ENCODE data around the gene STPG3. TPM values are rescaled to one million over a fixed set of nuclear protein-coding genes. Genes with fewer than 3 reads are reported as not detected.

STPG3 gene
- total and polyA plus RNA-seq, 9 of the 15 experiments (the other 6 are each of a cell fraction or from before 2014, with no cell fraction given), result not detected

GRCh38 chr9:137301081-137301947, 50.2 kb downstream of the STPG3 start (continued):
- TF ChIP-seq SAP30 (IDR thresholded peaks at IDR 0.05; ENCODE audit: borderline replicate concordance, insufficient read depth, low read depth, low read length, poor library complexity, severe bottlenecking) (peak; percentile 79), RB1 (IDR thresholded peaks at IDR 0.05; ENCODE audit: low read depth) (peak; percentile 71), NONO (IDR thresholded peaks at IDR 0.05; ENCODE audit: low read depth in 2 of 2, low read length in 1 of 2) (peak in 1 of 2 experiments; percentile 74; a peak in 3 of 4 replicates), ZNF609 (CRISPR knock-in tag; IDR thresholded peaks at IDR 0.05; ENCODE audit: borderline replicate concordance) (0 out of 2 replicates have a peak, but pooled peaks have one; percentile 41), XRCC3 (IDR thresholded peaks at IDR 0.05) (no peak), PCBP1 (IDR thresholded peaks at IDR 0.05; ENCODE audit: low read depth, low read length, poor library complexity, severe bottlenecking) (no peak), PHTF2 (CRISPR knock-in tag; IDR thresholded peaks at IDR 0.05) (no peak), ZNF280B (CRISPR knock-in tag; IDR thresholded peaks at IDR 0.05) (no peak), HMGN3 (IDR thresholded peaks at IDR 0.05; ENCODE audit: borderline replicate concordance, extremely low read depth, insufficient read length, low read depth, low read length) (peak; percentile 88), ZNF740 (CRISPR knock-in tag; IDR thresholded peaks at IDR 0.05) (0 out of 2 replicates have a peak, but pooled peaks have one; percentile 12), ZNF740 (tag; IDR thresholded peaks at IDR 0.05) (no peak), E2F1 (CRISPR knock-in tag; IDR thresholded peaks at IDR 0.05) (peak; percentile 67; the same call in 1 of the 2 replicates), SP1 (CRISPR knock-in tag; IDR thresholded peaks at IDR 0.05) (peak; percentile 45; the same call in 1 of the 2 replicates), GMEB1 (CRISPR knock-in tag; IDR thresholded peaks at IDR 0.05) (peak; percentile 34), PHB2 (IDR thresholded peaks at IDR 0.05; ENCODE audit: low read depth) (no peak)
